GM12801 (cell line): Measurements from ENCODE around the gene ATP5F1A.

Experiments
- CTCF ChIP-seq: IDR thresholded peaks from one replicate; pipeline ENCODE4 v1.5.1; 2011; ENCODE audit warnings: control low read depth; ENCODE audit not compliant: insufficient read length; ENCODE audit errors: extremely low read depth

ATP5F1A gene

GRCh38 chr18:46037512-46038305, 60.4 kb downstream of the ATP5F1A start:
- no peak for TF ChIP-seq CTCF

- no peak for TF ChIP-seq CTCF
These were observed 62.1 kb downstream of the ATP5F1A start for GRCh38 chr18:46035696-46036680.

GRCh38 chr18:46034230-46034629, 63.9 kb downstream of the ATP5F1A start:
- TF ChIP-seq CTCF, result no peak

GRCh38 chr18:46031741-46032140, 66.4 kb downstream of the ATP5F1A start:
- TF ChIP-seq CTCF, result no peak
